Spleen (tissue), 11 donors: ENCODE measurements around the gene PEX10. TPM values are rescaled to one million over a fixed set of nuclear protein-coding genes. Genes with fewer than 3 reads are reported as not detected.

ENCODE experiments used
- DNase-seq: peaks from one replicate; pipeline ENCODE4 v3.0.0-alpha.2; 2020
- H3K27ac ChIP-seq, 8 donors: fragments of 200-600 bp; sonication (generic) in 7 of 8; 1 replicate in 4 of 8; 2 replicates in 4 of 8; pipeline versions ENCODE4 v1.5.0 to v1.8.0; 2016 to 2021; ENCODE audit warnings: inconsistent platforms in 4 of 8, mild to moderate bottlenecking in 4 of 8, moderate library complexity in 1 of 8
- H3K27me3 ChIP-seq, 7 donors: fragments of 200-600 bp; sonication (generic) in 6 of 7; replicated peaks in 1 of 7; 1 replicate in 4 of 7; 2 replicates in 3 of 7; pipeline versions ENCODE4 v1.5.0 to v1.8.0; 2016 to 2021; ENCODE audit warnings: inconsistent platforms in 3 of 7, mild to moderate bottlenecking in 1 of 7
- H3K36me3 ChIP-seq, 6 donors: fragments of 200-600 bp; sonication (generic) in 5 of 6; 1 replicate in 4 of 6; 2 replicates in 2 of 6; pipeline versions ENCODE4 v1.5.0 to v1.8.0; 2016 to 2021; ENCODE audit warnings: inconsistent platforms in 2 of 6
- H3K4me1 ChIP-seq, 6 donors: fragments of 200-600 bp; sonication (generic) in 5 of 6; 1 replicate in 3 of 6; 2 replicates in 3 of 6; pipeline versions ENCODE4 v1.5.0 to v1.8.0; 2016 to 2021; ENCODE audit warnings: inconsistent platforms in 3 of 6
- H3K4me3 ChIP-seq, 8 donors: fragments of 200-600 bp; sonication (generic) in 7 of 8; 1 replicate in 4 of 8; 2 replicates in 4 of 8; pipeline versions ENCODE4 v1.5.0 to v1.8.0; 2016 to 2021; ENCODE audit warnings: inconsistent platforms in 4 of 8, mild to moderate bottlenecking in 4 of 8, moderate library complexity in 2 of 8
- H3K9me3 ChIP-seq, 8 donors: fragments of 200-600 bp; sonication (generic) in 7 of 8; 1 replicate in 4 of 8; 2 replicates in 4 of 8; pipeline versions ENCODE4 v1.5.0 to v1.8.0; 2016 to 2021; ENCODE audit warnings: inconsistent platforms in 4 of 8
- CTCF ChIP-seq, 11 experiments: fragments of 200-600 bp in 7 of 11; fragments of 450-650 bp in 4 of 11; sonication (generic) in 4 of 11; IDR thresholded peaks in 8 of 11; conservative IDR thresholded peaks in 3 of 11; 1 replicate in 7 of 11; 2 replicates in 4 of 11; pipeline versions ENCODE4 v1.4.0 to v1.8.0; 2016 to 2021; ENCODE audit warnings: antibody characterized with exemption in 11 of 11, inconsistent platforms in 4 of 11, mild to moderate bottlenecking in 1 of 11
- POLR2A ChIP-seq, 3 donors: fragments of 450-650 bp; IDR thresholded peaks; one replicate each; pipeline ENCODE4 v1.5.1; 2017; ENCODE audit warnings: antibody characterized with exemption in 3 of 3, mild to moderate bottlenecking in 1 of 3
- POLR2AphosphoS5 ChIP-seq, 3 donors: sonication (generic); formaldehyde crosslinking; IDR thresholded peaks; one replicate each; pipeline ENCODE4 v1.5.1; 2017; ENCODE audit warnings: antibody characterized with exemption in 3 of 3
- WGBS, 5 donors: extraction: QIAGEN DNeasy Blood & Tissue Kit in 3 of 5; methylation state at CpG; one replicate each; pipeline versions ENCODE4 v1.1.5 to v1.1.7; 2013 to 2018; 5-methylcytosine and 5-hydroxymethylcytosine counted together
- intact Hi-C: fragments of 100-400 bp; cut with DNase I; formaldehyde crosslinking; loops from one replicate; pipeline ENCODE4 v1.15.0; 2023; ENCODE audit warnings: low total_unique reads
- polyA plus RNA-seq, 3 donors: library from polyadenylated mRNA; stranded (reverse); fragments of 200-250 nt; gene quantifications; one replicate each; pipeline ENCODE4 v1.2.1, GENCODE V29; 2013
- total RNA-seq, 7 donors: library from RNA; depleted of rRNA in 3 of 7; stranded (reverse); fragments of >200 nt in 3 of 7; fragmentation: NEBNext Ultra II Directional in 4 of 7; extraction: Animal tissue kit (Norgen Biotek cat#: 25700) in 4 of 7; gene quantifications; one replicate each; pipeline versions ENCODE4 v1.1.0 to v1.2.1, GENCODE V29; 2016 to 2021
- donor health status: healthy with polysubstance abuse.
- donor health status: DM: no; HTN: no; CAD: no; lungs with moderate emphysema.
- donor health status: DM: no; HTN: no; CAD: no.
- donor health status: Bipolar disorder and iron deficiency.
- donor health status: healthy.
- donor health status: DM: no; HTN: no; CAD: no.
- donor health status: DM: yes; HTN: yes; CAD: no.

Gene PEX10
- total and polyA plus RNA-seq, 10 donors: 10.2 to 19.1 (median 16.1) TPM

GRCh38 chr1:2389644-2390043, 22.7 kb downstream of the PEX10 start:
- 63 to 80% (median 79%) methylated on average over 7 of the region's 7 CpGs for WGBS, 5 donors
- TF ChIP-seq POLR2A (IDR thresholded peaks at IDR 0.05) (no peak), CTCF (IDR thresholded peaks at IDR 0.05 in 8 of 11, conservative IDR thresholded peaks at IDR 0.05 in 3 of 11) (no peak), POLR2AphosphoS5 (IDR thresholded peaks at IDR 0.05) (no peak)
- Histone ChIP-seq H3K4me1 (peaks cover 21 to 47% (median 39%) of the 10 kb centered on the region in 6 donors), H3K27me3 (no peaks in the 10 kb centered on the region), H3K4me3 (no peak overlapping the region), H3K36me3 (peaks cover 0 to 37% (median 6%) of the 10 kb centered on the region in 6 donors), H3K27ac (no peak overlapping the region), H3K9me3 (no peaks in the 10 kb centered on the region)
- intact Hi-C loops: no loop called here
- peak; percentile 72 for DNase-seq

DNA sequence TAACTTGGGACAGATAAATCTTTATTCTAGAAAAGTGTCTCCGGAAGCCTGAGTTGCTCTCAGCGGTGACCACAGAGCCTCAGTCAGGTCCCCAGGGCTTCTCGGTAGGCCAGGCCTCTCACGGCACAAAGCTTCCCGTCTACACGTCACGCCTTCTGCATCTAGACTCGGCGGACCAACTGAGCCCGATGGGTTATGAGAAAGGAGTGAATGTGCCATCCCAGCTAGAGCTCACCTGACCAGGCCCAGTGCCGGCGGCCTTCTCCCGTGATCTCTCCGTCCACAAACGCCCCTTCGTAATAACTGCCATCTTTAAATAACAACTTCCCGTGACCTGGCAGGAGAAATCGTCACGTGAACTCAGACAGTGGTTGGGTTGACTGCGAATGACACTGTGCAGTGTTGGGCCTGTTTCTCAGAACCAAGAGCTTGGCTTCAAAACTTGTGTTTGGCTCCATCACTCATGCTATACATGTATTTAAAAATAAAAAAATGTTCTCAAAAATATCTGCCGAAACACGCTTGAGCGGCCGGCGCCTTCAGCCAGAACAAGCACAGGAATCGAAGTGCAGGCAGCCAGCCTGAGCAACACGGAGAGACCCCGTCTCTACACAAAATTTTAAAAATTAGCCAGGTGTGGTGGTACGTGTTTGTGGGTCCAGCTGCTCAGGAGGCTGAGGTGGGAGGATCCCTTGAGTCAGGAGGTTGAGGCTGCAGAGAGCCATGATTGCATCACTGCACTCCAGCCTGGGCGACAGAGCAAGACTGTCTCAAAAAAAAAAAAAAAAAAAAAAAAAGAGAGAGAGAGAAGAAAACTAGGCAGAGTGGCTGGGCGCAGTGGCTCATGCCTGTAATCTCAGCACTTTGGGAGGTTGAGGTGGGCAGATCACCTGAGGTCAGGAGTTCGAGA, 24.1 kb downstream of the PEX10 start:
- no peaks in the 10 kb centered on the region for H3K9me3 ChIP-seq
- H3K27ac ChIP-seq: peak overlapping the region in 4 of 8 donors; percentile 15 to 52 (median 22)
- DNase-seq: peak; percentile 72
- peak overlapping the region in 1 of 8 donors; percentile 5 for H3K4me3 ChIP-seq
- H3K27me3 ChIP-seq: no peaks in the 10 kb centered on the region
- peaks cover 14 to 33% (median 25%) of the 10 kb centered on the region in 6 donors for H3K4me1 ChIP-seq
- TF ChIP-seq POLR2AphosphoS5 (IDR thresholded peaks at IDR 0.05) (no peak), POLR2A (IDR thresholded peaks at IDR 0.05) (no peak), CTCF (IDR thresholded peaks at IDR 0.05 in 8 of 11, conservative IDR thresholded peaks at IDR 0.05 in 3 of 11) (no peak)
- H3K36me3 ChIP-seq: peaks cover 0 to 23% (median 2%) of the 10 kb centered on the region in 6 donors
- intact Hi-C loops: no loop called here
- 91 to 95% (median 91%) methylated on average over 32 of the region's 32 CpGs for WGBS, 5 donors

DNA sequence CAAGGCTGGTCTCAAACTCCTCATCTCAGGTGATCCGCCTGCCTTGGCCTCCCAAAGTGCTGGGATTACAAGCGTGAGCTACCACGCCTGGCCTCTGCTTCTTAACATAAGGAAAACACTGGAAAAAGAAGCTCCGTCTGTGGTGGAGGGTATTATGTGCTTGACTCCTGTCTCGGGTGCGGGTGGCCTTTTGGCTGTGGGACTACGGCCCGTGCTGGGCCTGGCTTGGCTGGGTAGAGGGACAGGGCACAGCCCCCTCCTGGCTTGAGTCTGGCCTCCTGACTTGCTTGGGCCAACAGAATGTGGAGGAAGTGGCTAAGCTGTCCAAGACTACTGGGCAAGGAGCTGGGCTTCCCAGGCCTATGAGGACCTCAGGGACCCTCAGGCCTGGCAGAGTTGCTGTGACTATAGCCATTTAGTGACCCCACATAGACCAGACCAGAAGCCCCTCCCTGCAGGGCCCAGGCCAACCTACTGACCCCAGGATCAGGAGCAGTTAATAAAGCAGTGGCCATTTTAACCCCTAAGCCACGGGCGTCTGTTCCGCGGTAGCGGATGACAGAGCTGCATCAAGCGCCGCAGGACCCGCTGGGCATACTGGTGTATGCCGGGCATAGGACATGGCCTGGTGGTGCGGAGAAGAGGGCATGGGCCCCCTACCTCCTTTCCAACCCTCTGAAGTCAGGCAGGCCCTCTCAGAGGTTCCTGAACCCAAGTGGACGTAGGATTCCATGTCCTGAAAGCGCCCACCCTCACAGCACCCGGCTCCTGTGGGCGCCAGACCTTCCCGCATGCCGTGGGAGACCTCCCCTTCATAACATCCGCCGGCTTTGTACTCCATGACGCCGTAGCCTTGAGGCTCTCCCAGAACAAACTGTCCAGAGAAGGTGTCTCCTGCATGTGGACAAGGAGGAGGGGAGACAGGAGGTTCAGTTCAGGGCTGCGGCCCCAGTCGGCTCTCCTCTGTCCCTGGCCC, 25.4 kb downstream of the PEX10 start:
- WGBS, 5 donors: 92 to 98% (median 94%) methylated on average over 24 to 30 of the region's 30 CpGs
- no peaks in the 10 kb centered on the region for H3K9me3 ChIP-seq
- peaks cover 6 to 28% (median 19%) of the 10 kb centered on the region in 6 donors for H3K4me1 ChIP-seq
- DNase-seq: peak; percentile 65
- TF ChIP-seq CTCF (IDR thresholded peaks at IDR 0.05 in 8 of 11, conservative IDR thresholded peaks at IDR 0.05 in 3 of 11) (no peak), POLR2AphosphoS5 (IDR thresholded peaks at IDR 0.05) (no peak), POLR2A (IDR thresholded peaks at IDR 0.05) (no peak)
- peak overlapping the region in 3 of 8 donors; percentile 12 to 52 (median 15) for H3K27ac ChIP-seq
- intact Hi-C loops: no loop called here
- H3K27me3 ChIP-seq: no peaks in the 10 kb centered on the region
- H3K4me3 ChIP-seq: no peak overlapping the region
- peaks cover 0 to 17% (median 0%) of the 10 kb centered on the region in 6 donors for H3K36me3 ChIP-seq
